Loucy (cell line): ENCODE measurements around the gene ESRRA.

Source experiments
- H2AFZ ChIP-seq: fragments of 200-600 bp; sonication (generic); 2 replicates; pipeline ENCODE4 v1.6.0; 2016; ENCODE audit warnings: antibody characterized with exemption, mild to moderate bottlenecking, low read length, moderate library complexity
- H3F3A ChIP-seq: fragments of 200-600 bp; 2 replicates; pipeline ENCODE4 v1.6.0; 2016; ENCODE audit warnings: antibody characterized with exemption, low read depth, mild to moderate bottlenecking
- H3K27me3 ChIP-seq: fragments of 200-600 bp; sonication (generic); 2 replicates; pipeline ENCODE4 v1.6.1; 2014; ENCODE audit warnings: low read length, mild to moderate bottlenecking; ENCODE audit not compliant: insufficient read depth, poor library complexity, severe bottlenecking
- H3K36me3 ChIP-seq: fragments of 200-600 bp; sonication (generic); 2 replicates; pipeline ENCODE4 v1.6.1; 2016; ENCODE audit warnings: low read length; ENCODE audit not compliant: insufficient read depth
- H3K4me1 ChIP-seq: fragments of 200-600 bp; sonication (generic); 2 replicates; pipeline ENCODE4 v1.5.1; 2014; ENCODE audit warnings: low read length, mild to moderate bottlenecking; ENCODE audit not compliant: insufficient read depth, poor library complexity, severe bottlenecking
- H3K4me2 ChIP-seq: fragments of 200-600 bp; sonication (generic); 2 replicates; pipeline ENCODE4 v1.6.0; 2014; ENCODE audit warnings: antibody characterized with exemption, low read length, low read depth, mild to moderate bottlenecking; ENCODE audit not compliant: poor library complexity, severe bottlenecking
- H3K4me3 ChIP-seq: fragments of 200-600 bp; sonication (generic); 2 replicates; pipeline ENCODE4 v1.5.1; 2014; ENCODE audit warnings: low read length, mild to moderate bottlenecking, mixed read lengths; ENCODE audit not compliant: poor library complexity, severe bottlenecking
- H3K79me2 ChIP-seq: fragments of 200-600 bp; sonication (generic); 2 replicates; pipeline ENCODE4 v1.6.1; 2014; ENCODE audit warnings: low read length; ENCODE audit not compliant: insufficient read depth
- H3K9ac ChIP-seq: fragments of 200-600 bp; sonication (generic); 2 replicates; pipeline ENCODE4 v1.6.0; 2014; ENCODE audit warnings: mild to moderate bottlenecking, low read depth, low read length, moderate library complexity; ENCODE audit not compliant: poor library complexity, severe bottlenecking
- H3K9me2 ChIP-seq: fragments of 200-600 bp; sonication (generic); replicated peaks from 2 replicates; pipeline ENCODE4 v1.6.1; 2016; ENCODE audit warnings: low read depth, low read length, mixed read lengths
- H3K9me3 ChIP-seq: fragments of 200-600 bp; sonication (generic); 2 replicates; pipeline ENCODE4 v1.6.1; 2014; ENCODE audit warnings: mild to moderate bottlenecking, antibody characterized with exemption, low read length, low read depth; ENCODE audit not compliant: insufficient read depth
- H4K20me1 ChIP-seq: fragments of 200-600 bp; sonication (generic); 2 replicates; pipeline ENCODE4 v1.6.0; 2014; ENCODE audit warnings: antibody characterized with exemption, low read length, mild to moderate bottlenecking; ENCODE audit not compliant: insufficient read depth, poor library complexity, severe bottlenecking
- EZH2phosphoT487 ChIP-seq: fragments of 200-600 bp; IDR thresholded peaks from 2 replicates; pipeline ENCODE4 v1.6.1; 2018; ENCODE audit warnings: antibody characterized with exemption, mild to moderate bottlenecking, moderate library complexity, borderline replicate concordance
- TF ChIP-seq, protein P1 (sequence below): fragments of 200-600 bp; sonication (generic); conservative IDR thresholded peaks from 2 replicates; pipeline ENCODE4 v1.5.1; 2014; ENCODE audit warnings: mild to moderate bottlenecking, antibody characterized with exemption, low read length

The ESRRA gene

GRCh38 chr11:64261556-64262080 lies 43.7 kb upstream of the ESRRA start:
- Histone ChIP-seq H3K4me1 (no peaks in the 10 kb centered on the region), H3K79me2 (no peaks in the 10 kb centered on the region), H3K9me3 (no peaks in the 10 kb centered on the region), H2AFZ (no peak overlapping the region), H4K20me1 (no peaks in the 10 kb centered on the region), H3K9me2 (no peaks in the 10 kb centered on the region), H3K4me2 (no peak overlapping the region), H3K27me3 (no peaks in the 10 kb centered on the region), H3K36me3 (no peaks in the 10 kb centered on the region), H3F3A (no peaks in the 10 kb centered on the region), H3K4me3 (no peak overlapping the region), H3K9ac (no peak overlapping the region)
- no peak for TF ChIP-seq EZH2phosphoT487
- TF ChIP-seq, protein P1, sequence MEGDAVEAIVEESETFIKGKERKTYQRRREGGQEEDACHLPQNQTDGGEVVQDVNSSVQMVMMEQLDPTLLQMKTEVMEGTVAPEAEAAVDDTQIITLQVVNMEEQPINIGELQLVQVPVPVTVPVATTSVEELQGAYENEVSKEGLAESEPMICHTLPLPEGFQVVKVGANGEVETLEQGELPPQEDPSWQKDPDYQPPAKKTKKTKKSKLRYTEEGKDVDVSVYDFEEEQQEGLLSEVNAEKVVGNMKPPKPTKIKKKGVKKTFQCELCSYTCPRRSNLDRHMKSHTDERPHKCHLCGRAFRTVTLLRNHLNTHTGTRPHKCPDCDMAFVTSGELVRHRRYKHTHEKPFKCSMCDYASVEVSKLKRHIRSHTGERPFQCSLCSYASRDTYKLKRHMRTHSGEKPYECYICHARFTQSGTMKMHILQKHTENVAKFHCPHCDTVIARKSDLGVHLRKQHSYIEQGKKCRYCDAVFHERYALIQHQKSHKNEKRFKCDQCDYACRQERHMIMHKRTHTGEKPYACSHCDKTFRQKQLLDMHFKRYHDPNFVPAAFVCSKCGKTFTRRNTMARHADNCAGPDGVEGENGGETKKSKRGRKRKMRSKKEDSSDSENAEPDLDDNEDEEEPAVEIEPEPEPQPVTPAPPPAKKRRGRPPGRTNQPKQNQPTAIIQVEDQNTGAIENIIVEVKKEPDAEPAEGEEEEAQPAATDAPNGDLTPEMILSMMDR = no peak

DNA sequence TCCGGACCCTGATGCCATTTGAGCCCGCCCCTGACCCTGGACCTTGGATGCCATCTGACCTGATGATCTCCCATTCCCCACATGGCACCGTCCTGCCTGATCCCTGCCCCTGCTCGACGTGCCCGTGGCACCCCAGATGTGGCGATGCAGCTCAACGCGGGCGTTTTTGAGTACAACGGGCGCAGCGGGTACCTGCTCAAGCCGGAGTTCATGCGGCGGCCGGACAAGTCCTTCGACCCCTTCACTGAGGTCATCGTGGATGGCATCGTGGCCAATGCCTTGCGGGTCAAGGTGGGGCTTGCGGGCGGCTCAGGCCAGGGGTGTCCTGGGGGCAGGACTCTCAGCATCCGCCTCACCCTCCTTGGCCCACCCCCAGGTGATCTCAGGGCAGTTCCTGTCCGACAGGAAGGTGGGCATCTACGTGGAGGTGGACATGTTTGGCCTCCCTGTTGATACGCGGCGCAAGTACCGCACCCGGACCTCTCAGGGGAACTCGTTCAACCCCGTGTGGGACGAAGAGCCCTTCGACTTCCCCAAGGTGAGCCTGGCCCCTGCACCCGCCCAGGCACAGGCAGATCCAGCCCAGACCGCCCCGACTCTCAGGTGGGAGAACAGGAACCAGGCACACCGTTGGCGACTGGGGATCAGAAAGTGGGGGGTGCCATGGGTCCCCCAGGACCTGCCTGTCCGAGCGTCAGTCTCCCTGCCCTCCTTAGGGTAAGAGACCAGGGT lies 42.9 kb upstream of the ESRRA start:
- no peaks in the 10 kb centered on the region for H3K36me3 ChIP-seq
- H3K9me3 ChIP-seq = no peaks in the 10 kb centered on the region
- H4K20me1 ChIP-seq = no peaks in the 10 kb centered on the region
- H3K9ac ChIP-seq = no peak overlapping the region
- no peaks in the 10 kb centered on the region for H3K79me2 ChIP-seq
- H3K4me2 ChIP-seq = no peak overlapping the region
- H3K9me2 ChIP-seq = no peaks in the 10 kb centered on the region
- H3K4me3 ChIP-seq = no peak overlapping the region
- H3K27me3 ChIP-seq = no peaks in the 10 kb centered on the region
- no peak overlapping the region for H2AFZ ChIP-seq
- no peak for TF ChIP-seq EZH2phosphoT487
- TF ChIP-seq, protein P1 = no peak
- no peaks in the 10 kb centered on the region for H3F3A ChIP-seq
- H3K4me1 ChIP-seq = no peaks in the 10 kb centered on the region

GRCh38 chr11:64263021-64263946 lies 42.0 kb upstream of the ESRRA start:
- H3K4me3 ChIP-seq = no peak overlapping the region
- no peaks in the 10 kb centered on the region for H3K9me3 ChIP-seq
- H3K4me2 ChIP-seq = no peak overlapping the region
- no peak for TF ChIP-seq EZH2phosphoT487
- TF ChIP-seq, protein P1 = no peak
- H3K36me3 ChIP-seq = no peaks in the 10 kb centered on the region
- no peaks in the 10 kb centered on the region for H3K79me2 ChIP-seq
- H3K9me2 ChIP-seq = no peaks in the 10 kb centered on the region
- H3F3A ChIP-seq = no peaks in the 10 kb centered on the region
- H3K4me1 ChIP-seq = peaks cover 7% of the 10 kb centered on the region
- no peak overlapping the region for H2AFZ ChIP-seq
- no peaks in the 10 kb centered on the region for H3K27me3 ChIP-seq
- no peaks in the 10 kb centered on the region for H4K20me1 ChIP-seq
- no peak overlapping the region for H3K9ac ChIP-seq
